ENCODE results near the gene MESP2.

MESP2 gene

GRCh38 chr15:89785064-89785773 lies 9.1 kb downstream of the MESP2 start:
- TF ChIP-seq TAF1 (IDR thresholded peaks at IDR 0.05; ENCODE audit: borderline replicate concordance, insufficient read depth, low read length) = no peak
- TF ChIP-seq SIN3A (IDR thresholded peaks at IDR 0.05; ENCODE audit: borderline replicate concordance, insufficient read depth, low read length) = no peak
- no peak for TF ChIP-seq POLR2AphosphoS5 (IDR thresholded peaks at IDR 0.05; ENCODE audit: low read depth, low read length)
- TF ChIP-seq, protein P1, sequence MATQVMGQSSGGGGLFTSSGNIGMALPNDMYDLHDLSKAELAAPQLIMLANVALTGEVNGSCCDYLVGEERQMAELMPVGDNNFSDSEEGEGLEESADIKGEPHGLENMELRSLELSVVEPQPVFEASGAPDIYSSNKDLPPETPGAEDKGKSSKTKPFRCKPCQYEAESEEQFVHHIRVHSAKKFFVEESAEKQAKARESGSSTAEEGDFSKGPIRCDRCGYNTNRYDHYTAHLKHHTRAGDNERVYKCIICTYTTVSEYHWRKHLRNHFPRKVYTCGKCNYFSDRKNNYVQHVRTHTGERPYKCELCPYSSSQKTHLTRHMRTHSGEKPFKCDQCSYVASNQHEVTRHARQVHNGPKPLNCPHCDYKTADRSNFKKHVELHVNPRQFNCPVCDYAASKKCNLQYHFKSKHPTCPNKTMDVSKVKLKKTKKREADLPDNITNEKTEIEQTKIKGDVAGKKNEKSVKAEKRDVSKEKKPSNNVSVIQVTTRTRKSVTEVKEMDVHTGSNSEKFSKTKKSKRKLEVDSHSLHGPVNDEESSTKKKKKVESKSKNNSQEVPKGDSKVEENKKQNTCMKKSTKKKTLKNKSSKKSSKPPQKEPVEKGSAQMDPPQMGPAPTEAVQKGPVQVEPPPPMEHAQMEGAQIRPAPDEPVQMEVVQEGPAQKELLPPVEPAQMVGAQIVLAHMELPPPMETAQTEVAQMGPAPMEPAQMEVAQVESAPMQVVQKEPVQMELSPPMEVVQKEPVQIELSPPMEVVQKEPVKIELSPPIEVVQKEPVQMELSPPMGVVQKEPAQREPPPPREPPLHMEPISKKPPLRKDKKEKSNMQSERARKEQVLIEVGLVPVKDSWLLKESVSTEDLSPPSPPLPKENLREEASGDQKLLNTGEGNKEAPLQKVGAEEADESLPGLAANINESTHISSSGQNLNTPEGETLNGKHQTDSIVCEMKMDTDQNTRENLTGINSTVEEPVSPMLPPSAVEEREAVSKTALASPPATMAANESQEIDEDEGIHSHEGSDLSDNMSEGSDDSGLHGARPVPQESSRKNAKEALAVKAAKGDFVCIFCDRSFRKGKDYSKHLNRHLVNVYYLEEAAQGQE (IDR thresholded peaks at IDR 0.05; ENCODE audit: insufficient read depth in 1 of 2, low read depth in 2 of 2, low read length in 2 of 2) = no peak
- no peak for TF ChIP-seq FOXP2 (optimal IDR thresholded peaks at IDR 0.05; ENCODE audit: borderline replicate concordance, extremely low read depth, extremely low read length, insufficient read depth)

GRCh38 chr15:89785774-89786140 lies 9.6 kb downstream of the MESP2 start:
- TF ChIP-seq TAF1 (IDR thresholded peaks at IDR 0.05; ENCODE audit: borderline replicate concordance, insufficient read depth, low read length) = no peak
- no peak for TF ChIP-seq FOXP2 (optimal IDR thresholded peaks at IDR 0.05; ENCODE audit: borderline replicate concordance, extremely low read depth, extremely low read length, insufficient read depth)
- no peak for TF ChIP-seq POLR2AphosphoS5 (IDR thresholded peaks at IDR 0.05; ENCODE audit: low read depth, low read length)
- no peak for TF ChIP-seq SIN3A (IDR thresholded peaks at IDR 0.05; ENCODE audit: borderline replicate concordance, insufficient read depth, low read length)
- TF ChIP-seq, protein P1 (IDR thresholded peaks at IDR 0.05; ENCODE audit: insufficient read depth in 1 of 2, low read depth in 2 of 2, low read length in 2 of 2) = no peak

- no peak for TF ChIP-seq TAF1 (IDR thresholded peaks at IDR 0.05; ENCODE audit: borderline replicate concordance, insufficient read depth, low read length)
- TF ChIP-seq, protein P1 (IDR thresholded peaks at IDR 0.05; ENCODE audit: insufficient read depth in 1 of 2, low read depth in 2 of 2, low read length in 2 of 2) = no peak
- TF ChIP-seq SIN3A (IDR thresholded peaks at IDR 0.05; ENCODE audit: borderline replicate concordance, insufficient read depth, low read length) = no peak
- no peak for TF ChIP-seq POLR2AphosphoS5 (IDR thresholded peaks at IDR 0.05; ENCODE audit: low read depth, low read length)
- no peak for TF ChIP-seq FOXP2 (optimal IDR thresholded peaks at IDR 0.05; ENCODE audit: borderline replicate concordance, extremely low read depth, extremely low read length, insufficient read depth)
Measured at GRCh38 chr15:89787944-89788343, 11.8 kb downstream of the MESP2 start.

DNA sequence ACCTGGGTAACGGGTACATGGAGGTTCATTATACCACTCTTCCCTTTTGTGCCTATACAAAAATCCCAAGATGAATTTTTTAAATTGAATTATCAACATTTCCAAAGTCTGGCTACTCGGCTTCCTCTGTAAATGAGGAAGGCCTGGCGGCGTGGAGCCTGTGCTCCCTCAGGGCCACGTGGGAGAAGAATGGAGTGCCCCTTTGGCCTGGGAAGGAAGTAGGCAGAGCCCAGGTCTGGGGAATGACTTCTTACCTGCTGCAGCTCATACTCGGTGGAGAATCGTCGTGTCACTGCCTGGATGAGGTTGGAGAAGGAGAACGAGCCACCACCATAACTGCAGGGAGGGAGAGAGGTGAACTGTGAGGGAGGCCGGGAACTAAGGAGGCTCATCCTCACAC lies 14.1 kb downstream of the MESP2 start:
- TF ChIP-seq TAF1 (IDR thresholded peaks at IDR 0.05; ENCODE audit: borderline replicate concordance, insufficient read depth, low read length) (no peak), SIN3A (IDR thresholded peaks at IDR 0.05; ENCODE audit: borderline replicate concordance, insufficient read depth, low read length) (no peak), POLR2AphosphoS5 (IDR thresholded peaks at IDR 0.05; ENCODE audit: low read depth, low read length) (no peak), FOXP2 (optimal IDR thresholded peaks at IDR 0.05; ENCODE audit: borderline replicate concordance, extremely low read depth, extremely low read length, insufficient read depth) (no peak)
- TF ChIP-seq, protein P1 (IDR thresholded peaks at IDR 0.05; ENCODE audit: insufficient read depth in 1 of 2, low read depth in 2 of 2, low read length in 2 of 2) = no peak
